ENCODE measurements around the gene ADIPOQ.
"Not testable (repeated sequence)": the region's sequence is repeated elsewhere in the genome, so short reads cannot be mapped to it uniquely, and the experiment has no call there.

ADIPOQ gene

DNA sequence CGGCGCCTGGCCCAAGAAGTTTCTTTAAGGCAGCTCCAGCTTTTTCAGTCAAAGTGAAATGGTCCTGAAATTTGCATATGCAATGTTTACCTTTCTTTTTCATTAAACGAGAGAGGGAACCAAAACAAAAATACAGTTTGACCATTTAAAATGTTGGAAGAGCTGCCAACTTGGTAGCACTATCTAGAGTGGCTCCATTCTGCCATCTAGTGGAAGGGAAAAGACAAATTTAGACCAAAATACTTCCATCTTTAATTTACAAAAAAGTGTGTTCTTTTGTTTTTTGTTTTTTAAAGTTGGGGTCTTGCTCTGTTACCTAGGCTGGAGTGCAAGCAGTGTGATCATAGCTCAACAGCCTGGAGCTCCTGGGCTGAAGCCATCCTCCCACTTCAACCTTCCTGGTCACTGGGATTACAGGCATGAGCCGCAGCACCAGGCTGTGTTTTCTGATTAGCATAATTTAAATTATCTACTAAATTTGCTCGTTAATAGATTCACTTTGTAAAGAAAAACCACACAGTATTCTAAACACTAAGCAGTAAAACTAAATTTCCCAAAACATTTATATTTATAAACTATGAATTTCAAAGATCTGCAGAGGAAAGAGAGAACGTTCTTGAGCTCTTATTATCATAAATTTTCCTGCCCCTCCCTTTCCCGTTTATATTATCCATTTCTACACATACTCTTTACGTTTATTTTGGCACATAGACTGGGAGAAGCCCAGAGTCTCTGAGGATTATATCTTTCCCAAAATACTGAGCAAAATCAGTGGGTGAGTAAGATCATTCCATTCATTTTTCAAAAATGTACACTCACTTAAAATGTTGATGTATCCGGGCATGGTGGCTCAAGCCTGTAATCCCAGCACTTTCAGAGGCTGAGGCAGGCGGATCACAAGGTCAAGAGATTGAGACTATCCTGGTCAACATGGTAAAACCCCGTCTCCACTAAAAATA, 20.8 kb upstream of the ADIPOQ start:
- in situ Hi-C loops (cut with HindIII; ENCODE audit: low sequenced_read_pairs): no loop called here
- DNase-seq (ENCODE audit: low read depth): peak; percentile 46
- TF ChIP-seq, protein P1, sequence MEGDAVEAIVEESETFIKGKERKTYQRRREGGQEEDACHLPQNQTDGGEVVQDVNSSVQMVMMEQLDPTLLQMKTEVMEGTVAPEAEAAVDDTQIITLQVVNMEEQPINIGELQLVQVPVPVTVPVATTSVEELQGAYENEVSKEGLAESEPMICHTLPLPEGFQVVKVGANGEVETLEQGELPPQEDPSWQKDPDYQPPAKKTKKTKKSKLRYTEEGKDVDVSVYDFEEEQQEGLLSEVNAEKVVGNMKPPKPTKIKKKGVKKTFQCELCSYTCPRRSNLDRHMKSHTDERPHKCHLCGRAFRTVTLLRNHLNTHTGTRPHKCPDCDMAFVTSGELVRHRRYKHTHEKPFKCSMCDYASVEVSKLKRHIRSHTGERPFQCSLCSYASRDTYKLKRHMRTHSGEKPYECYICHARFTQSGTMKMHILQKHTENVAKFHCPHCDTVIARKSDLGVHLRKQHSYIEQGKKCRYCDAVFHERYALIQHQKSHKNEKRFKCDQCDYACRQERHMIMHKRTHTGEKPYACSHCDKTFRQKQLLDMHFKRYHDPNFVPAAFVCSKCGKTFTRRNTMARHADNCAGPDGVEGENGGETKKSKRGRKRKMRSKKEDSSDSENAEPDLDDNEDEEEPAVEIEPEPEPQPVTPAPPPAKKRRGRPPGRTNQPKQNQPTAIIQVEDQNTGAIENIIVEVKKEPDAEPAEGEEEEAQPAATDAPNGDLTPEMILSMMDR (IDR thresholded peaks at IDR 0.05; ENCODE audit: low read depth, low read length, missing control alignments): peak; percentile 70
- no peak overlapping the region for H3K4me3 ChIP-seq (ENCODE audit: low read depth, low read length)

DNA sequence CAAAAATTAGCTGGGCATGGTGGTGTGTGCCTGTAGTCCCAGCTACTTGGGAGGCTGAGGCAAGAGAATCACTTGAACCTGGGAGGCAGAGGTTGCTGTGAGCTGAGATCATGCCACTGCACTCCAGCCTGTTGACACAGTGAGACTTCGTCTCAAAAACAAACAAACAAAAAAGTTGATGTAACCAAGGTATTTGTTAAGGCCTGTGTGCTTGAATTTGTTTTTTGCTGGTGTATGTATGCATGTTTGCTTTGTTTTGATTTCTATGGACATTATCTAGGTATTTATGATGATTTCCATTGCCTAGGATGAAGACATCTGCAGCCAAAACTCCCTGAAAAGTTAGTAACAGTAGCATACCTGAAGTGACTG, 20.1 kb upstream of the ADIPOQ start:
- in situ Hi-C loops (cut with HindIII; ENCODE audit: low sequenced_read_pairs); H3K4me3 ChIP-seq (ENCODE audit: low read depth, low read length); DNase-seq (ENCODE audit: low read depth): not testable (repeated sequence)

DNA sequence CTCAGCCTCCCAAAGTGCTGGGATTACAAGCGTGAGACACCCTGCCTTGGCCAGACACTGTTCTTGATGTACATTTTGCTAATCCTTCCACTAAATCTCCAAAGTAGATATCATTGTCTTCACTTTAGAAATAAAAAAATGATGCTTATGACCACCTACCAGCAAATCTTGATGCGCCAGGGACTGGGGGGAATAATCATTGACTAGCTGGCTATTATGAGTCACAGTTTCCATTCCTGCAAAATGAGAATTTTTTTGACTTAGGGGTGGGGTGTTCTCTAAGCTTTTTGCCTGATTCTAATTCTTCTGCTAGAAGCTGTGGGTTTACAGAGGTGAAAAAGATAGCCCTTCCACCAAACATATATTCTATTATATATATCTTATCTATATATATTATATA, 19.1 kb upstream of the ADIPOQ start:
- no peak overlapping the region for H3K4me3 ChIP-seq (ENCODE audit: low read depth, low read length)
- TF ChIP-seq, protein P1 (IDR thresholded peaks at IDR 0.05; ENCODE audit: low read depth, low read length, missing control alignments): no peak
- in situ Hi-C loops (cut with HindIII; ENCODE audit: low sequenced_read_pairs): no loop called here
- DNase-seq (ENCODE audit: low read depth): no peak

DNA sequence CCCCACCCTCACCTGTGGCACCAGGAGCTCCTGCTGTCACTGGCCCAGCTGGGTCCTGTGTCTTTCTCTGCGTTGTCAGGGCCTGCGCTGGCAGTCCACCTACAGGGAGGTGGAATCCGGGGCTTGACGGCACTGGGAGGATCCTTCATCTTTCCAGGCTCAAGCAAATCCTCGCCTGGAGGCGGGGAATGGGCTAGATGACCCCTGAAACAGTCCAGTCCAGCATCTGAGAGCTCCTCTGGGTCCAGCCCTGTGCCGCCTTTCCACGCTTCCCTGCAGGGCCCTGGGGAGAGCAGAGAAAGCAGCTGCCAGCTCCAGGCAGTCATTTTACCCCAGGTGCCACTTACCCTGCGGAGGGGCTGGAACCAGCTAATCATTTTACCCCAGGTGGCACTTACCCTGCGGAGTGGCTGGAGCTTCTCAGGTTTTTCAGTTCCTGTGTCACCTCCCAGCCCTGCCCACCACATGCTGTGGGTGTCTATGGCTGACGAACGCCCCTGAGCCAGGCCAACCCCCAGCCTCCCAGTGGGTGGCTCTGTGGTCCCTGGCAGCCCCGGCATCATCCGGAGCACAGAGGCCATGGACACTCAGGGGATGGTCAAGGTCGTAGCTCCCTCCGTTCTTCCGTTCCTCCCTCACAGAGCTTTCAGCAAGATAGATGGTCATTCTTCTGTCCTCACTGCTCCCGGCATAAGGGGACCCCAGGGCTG, 17.9 kb upstream of the ADIPOQ start:
- no peak overlapping the region for H3K4me3 ChIP-seq (ENCODE audit: low read depth, low read length)
- TF ChIP-seq, protein P1 (IDR thresholded peaks at IDR 0.05; ENCODE audit: low read depth, low read length, missing control alignments): no peak
- in situ Hi-C loops (cut with HindIII; ENCODE audit: low sequenced_read_pairs): no loop called here
- no peak for DNase-seq (ENCODE audit: low read depth)

DNA sequence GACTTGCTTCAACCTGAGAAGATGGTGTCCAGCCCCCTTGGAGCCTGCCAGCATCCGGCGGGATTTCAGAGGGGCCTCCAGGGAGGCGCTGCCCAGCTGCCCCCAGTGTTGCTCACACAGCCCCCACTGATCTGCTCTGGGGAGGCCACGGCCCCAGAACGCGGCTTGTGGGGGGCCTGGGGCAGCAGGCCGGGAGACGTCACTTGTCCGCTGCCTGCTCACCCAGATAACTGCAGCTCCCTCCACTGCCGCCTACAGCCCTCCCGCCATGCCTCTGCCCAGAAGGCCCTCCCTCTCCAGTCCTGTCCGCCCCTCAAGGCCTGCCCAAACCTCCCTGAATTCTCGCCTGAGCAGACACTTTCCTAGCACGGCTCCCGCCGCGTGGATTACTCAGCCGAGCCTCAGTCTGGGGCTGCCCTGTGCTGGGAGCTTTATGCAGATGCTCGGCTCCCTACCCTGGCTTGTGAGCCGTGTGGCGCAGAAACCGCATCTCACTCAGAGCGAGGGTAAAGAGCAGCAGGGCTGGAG, 17.2 kb upstream of the ADIPOQ start:
- DNase-seq (ENCODE audit: low read depth): no peak
- in situ Hi-C loops (cut with HindIII; ENCODE audit: low sequenced_read_pairs): no loop called here
- TF ChIP-seq, protein P1 (IDR thresholded peaks at IDR 0.05; ENCODE audit: low read depth, low read length, missing control alignments): no peak
- H3K4me3 ChIP-seq (ENCODE audit: low read depth, low read length): peak overlapping the region; percentile 19

DNA sequence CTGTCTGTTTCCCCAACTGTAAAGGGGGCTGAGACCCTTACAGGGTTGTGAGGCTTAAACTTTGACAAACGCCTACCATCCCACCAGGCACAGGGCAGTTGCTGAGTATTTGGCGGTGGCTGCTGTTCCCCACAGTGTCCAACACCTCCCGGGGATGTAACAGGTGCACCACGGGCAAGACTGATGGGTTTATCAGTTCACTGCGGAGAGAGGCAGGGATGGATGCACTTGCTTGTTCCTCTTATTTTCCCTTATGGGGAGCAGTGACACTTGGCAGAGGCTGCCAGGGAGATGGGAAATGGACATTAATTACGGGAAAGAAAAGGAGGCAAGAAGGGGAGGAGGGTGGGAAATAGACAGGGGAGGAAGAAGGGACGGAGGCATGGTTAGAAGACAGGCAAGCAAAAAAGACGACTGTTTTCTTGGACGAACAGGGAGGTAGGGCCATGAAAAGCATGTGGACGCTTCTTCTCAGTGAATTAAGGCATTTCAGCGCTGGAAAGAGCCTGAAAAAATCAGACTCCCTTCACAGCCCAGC, 16.6 kb upstream of the ADIPOQ start:
- in situ Hi-C loops (cut with HindIII; ENCODE audit: low sequenced_read_pairs): no loop called here
- H3K4me3 ChIP-seq (ENCODE audit: low read depth, low read length): peak overlapping the region; percentile 61
- TF ChIP-seq, protein P1 (IDR thresholded peaks at IDR 0.05; ENCODE audit: low read depth, low read length, missing control alignments): no peak
- DNase-seq (ENCODE audit: low read depth): no peak
